NCI-H2107 (cell line): ENCODE measurements around the gene RIMS1.
"Not testable (repeated sequence)": the region's sequence is repeated elsewhere in the genome, so short reads cannot be mapped to it uniquely, and the experiment has no call there.

Experiments
- DNase-seq: peaks from one replicate; lab custom pipeline; 2025; lab: John Stamatoyannopoulos, UW

The RIMS1 gene

DNA sequence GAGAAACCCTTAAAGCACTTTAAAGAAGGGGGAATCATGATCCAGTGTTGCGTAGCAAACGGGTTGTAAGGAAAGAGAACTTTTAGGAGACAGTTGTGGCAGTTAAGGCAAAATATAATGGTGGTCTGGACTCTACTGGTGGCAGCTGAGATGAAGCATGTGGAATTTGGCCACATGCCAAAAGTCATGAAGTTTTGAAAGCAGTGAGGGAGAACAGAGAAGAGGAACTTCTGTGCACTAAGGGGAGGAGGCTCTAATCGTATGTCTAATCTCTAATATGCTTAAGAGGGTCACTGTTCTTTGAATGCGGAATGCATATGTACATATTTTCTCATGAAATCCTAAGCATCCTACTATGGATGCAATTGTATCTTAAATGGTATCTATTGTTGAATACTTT lies 91.5 kb downstream of the RIMS1 start:
- no peak for DNase-seq

DNA sequence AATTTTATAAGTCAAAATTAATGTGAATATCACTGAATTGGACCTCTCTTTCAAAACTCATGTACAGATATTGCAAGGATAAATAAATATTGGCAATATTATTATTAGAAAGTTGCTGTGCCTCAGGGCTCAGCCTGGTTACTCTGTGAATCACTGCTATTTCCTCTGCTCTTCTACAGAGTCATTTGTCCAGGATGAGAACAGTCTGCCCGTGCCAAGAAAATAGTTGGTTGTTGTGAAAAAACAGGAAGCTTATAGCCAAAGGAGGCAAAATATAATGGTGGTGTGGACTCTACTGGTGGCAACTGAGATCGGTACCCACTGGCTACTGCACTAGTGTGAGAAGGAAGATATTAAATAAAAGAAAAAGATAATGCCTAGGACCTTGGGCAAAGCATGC lies 93.6 kb downstream of the RIMS1 start:
- no peak for DNase-seq

DNA sequence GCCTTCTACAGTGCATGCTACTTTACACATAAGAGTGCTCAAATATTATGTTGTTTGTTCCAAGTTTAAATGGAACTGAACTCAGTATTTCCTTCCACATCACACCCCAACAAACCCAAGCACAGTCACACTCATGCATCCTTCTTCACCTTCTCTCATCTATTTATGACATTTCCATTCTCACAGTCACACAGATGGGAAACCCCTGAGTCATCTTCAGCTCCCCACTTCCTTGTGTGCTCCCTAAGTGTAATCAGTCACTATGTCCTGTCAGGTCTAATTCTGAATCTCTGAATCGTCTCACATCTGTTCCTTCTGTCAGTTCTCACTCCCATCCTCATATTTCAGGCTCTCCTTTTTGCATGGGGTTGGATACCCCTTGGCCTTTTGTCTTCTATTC lies 96.0 kb downstream of the RIMS1 start:
- no peak for DNase-seq

DNA sequence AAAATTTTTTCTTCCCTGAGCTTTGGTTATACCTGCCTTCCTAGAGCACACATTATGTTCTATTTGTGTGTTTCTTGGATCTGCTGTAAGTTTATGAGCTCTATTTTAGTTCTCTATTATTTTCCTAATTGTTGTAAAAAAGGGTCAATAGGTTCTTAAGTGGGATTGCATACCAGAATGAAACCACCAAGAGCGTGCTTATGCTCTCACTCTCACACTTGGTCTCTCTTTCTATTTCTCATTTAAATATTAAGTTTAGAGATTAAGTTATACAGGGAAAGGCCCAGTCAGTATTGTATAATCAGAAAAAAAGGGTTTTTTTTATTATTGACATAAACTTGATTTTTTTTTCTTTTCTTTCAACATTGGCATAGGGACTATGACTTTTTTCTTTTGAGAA lies 96.8 kb downstream of the RIMS1 start:
- DNase-seq, result no peak

DNA sequence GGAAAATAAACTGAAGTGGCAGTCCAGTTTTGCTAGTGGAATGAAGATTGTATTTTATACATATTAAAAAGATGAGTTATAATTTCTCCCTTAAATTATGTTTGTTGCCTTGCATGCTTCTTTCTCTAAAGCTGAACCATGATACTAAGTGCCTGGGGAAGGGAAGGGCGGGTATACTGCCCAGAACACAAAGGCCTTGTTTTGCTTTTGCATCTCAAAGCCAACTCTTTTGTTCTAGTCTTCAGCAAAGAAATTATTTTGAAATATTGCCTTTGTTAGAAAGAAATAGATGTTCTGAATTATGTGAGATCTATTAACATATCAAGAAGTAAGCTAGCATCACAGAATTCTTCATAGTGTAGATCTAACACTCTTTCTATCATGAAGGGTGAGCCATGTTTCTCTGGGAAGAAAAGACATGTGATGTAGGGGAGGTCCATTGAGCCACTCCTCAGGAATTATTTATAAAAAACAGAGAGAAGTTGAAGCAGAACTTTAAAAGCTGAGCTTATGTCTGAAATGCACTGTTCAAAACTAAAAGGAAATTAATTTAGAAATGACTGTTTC lies 108.4 kb downstream of the RIMS1 start:
- no peak for DNase-seq

DNA sequence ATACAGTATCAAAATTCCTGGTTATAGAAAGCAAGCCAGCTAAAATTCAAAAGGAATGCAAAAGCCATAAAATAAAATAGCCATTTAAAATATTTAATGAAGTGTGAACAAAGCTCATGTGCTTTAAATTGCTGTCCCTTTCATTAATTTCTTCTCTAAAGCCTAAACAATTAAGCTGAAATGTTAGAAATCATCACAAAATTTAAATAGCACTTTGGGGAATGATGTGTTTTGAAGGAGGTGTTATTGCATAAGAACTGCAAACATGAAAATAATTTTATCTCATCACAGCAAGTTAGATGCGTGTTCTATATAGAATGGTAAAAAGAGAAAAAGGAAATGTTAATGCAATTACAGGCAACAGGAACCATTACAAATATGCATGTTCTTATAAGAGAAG lies 111.0 kb downstream of the RIMS1 start:
- DNase-seq, result no peak

DNA sequence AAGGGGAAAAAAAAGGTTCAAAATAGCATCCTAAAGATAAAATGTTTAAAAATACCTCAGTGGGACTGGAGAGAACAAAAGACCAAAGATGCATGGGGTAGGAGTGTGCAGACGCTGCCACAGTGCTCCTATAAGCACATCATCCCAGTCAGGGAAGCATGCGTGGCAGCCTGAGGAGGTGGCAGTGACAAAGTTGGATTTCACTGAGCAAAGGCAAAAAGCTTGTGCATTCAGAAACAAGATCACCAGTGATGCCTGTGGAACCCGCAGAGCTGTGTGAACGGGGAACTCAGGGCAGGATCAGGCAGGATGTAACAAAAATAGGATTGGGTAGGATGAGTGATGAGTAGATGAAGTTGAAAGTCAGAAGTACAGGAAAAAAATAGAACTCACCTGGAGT lies 116.1 kb downstream of the RIMS1 start:
- no peak for DNase-seq

DNA sequence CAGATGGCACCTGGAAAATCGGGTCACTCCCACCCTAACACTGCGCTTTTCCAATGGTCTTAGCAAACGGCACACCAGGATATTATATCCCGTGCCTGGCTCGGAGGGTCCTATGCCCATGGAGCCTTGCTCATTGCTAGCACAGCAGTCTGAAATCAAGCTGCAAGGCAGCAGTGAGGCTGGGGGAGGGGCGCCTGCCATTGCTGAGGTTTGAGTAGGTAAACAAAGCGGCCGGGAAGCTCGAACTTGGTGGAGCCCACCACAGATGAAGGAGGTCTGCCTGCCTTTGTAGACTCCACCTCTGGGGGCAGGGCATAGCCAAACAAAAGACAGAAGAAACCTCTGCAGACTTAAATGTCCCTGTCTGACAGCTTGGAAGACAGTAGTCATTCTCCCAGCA lies 120.2 kb downstream of the RIMS1 start:
- not testable (repeated sequence) for DNase-seq

DNA sequence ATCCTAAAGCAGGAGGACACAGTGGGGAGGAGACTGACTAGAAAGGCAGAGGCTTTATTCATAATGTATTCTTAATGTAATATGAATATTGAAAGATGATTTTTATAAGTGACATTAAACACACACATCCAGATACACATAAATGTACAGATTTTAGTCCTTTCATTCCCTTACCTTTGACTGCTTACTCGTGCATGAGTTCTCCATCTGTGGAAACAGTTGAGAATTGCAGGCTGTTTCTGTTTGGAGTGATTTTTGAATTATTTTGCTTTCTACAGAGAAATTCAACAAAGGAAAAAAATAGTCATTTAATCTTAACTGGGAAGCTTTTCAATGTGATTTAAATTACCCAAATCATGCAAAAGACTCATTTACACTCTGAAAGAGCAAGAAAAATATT lies 136.5 kb downstream of the RIMS1 start:
- no peak for DNase-seq

DNA sequence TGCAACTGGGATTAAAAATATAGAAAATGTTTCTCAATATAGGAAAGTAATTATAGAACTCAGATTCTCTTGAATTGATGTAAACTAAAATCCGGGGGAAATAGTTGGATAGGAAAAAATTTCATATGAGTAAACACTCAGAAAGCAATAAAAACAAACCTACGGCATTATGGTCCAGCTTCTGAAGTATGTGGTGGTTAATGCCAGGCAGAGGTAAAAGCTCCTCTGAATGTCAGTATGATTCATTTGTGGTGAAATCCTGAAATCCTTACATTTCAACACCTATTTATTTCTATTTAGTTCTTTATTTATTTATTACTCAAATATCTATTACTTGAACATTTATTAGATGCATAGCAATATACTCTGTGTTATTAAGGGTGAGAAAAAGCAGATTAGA lies 145.1 kb downstream of the RIMS1 start:
- no peak for DNase-seq

DNA sequence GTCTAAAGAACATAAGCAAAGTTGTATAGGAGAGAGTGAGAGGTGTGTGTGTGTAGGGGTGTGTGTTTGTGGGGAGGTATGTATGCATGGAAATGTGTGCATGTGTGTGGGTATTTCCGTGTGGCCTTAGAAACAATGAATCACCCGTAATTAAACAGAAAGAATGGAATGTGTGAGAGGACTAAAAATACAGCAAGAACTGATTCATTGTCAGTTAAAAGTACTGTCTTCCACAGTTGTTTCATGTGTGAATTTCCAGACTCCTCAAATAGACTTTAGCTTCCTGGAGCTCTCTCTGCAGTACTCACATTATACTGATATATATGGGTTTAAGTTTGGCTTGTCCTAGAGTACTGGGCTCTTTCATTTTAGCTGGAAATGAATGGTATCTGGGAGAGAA lies 145.7 kb downstream of the RIMS1 start:
- no peak for DNase-seq

DNA sequence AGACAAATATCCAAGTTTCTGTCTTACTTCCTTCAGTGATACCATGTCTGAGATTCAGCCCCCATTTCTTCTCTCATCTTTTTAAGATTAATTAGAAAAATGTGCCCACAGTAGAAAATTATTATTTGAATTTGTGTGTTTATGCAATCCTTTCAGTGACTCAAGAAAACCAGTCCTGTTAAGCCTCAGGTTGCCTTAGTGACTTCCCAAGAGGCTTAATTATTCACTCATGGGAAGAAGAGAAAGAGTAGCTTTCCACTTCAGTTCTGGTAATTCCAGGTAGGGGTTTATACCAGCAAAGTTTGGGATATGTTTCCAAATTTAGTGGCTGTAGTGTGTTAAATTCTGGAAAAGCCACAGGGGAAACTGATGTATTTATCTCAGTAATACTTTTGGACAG lies 149.1 kb downstream of the RIMS1 start:
- no peak for DNase-seq

DNA sequence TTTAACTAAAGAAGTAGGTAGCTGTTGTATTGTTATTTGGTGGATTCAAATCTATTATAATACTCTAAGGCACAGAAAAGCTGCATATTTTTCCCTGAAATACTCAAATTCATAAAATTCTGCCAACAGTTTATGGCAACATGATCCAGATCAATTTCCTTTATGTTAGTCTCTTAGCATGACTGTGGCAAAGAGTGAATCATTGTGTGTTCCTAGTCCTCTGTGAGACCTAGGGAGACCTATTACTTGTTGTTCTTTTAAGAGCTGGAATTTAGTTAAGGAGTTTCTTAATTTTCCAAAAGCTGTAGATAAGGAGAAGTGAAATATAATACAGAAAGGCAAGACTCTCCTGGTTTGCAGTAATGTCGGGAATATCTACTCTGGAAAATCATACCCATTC lies 149.6 kb downstream of the RIMS1 start:
- DNase-seq, result no peak

DNA sequence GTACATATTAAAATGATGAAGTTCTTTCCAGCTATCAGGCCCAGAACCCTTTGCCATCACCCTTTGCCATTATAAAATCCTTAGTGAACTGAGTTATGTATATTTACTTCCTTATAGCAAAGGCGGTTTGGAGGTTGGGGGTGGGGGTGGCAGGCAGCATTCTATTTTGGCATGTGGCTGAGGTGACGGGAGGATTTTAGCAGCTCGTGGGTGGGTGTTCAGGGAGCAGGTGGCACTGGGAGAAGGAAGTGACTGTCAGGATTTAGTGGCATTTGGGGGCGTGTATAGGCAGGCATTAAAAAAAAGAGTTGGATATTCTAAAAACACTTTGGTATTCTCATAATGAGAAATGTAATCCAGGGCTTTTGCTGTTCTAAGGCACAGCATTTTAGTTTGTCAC lies 150.7 kb downstream of the RIMS1 start:
- DNase-seq, result no peak

DNA sequence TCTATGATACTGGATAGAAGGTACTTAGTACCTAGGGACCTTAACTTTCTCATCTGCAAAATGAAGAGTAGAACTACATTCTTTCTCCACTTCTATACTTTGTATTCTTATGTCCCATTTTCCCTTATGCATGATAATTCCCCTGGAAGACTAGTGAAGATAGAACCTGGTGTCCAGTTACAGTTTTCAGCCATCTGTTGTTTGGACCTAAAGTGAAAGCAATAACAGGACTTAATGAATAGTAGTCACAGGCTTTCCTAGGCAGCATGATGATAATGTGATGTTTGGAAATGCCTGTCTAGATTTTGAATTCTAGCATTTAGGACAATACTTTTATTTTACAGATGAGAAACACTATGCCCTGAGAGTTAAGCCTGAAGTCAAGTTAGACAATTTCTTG lies 153.8 kb downstream of the RIMS1 start:
- no peak for DNase-seq

DNA sequence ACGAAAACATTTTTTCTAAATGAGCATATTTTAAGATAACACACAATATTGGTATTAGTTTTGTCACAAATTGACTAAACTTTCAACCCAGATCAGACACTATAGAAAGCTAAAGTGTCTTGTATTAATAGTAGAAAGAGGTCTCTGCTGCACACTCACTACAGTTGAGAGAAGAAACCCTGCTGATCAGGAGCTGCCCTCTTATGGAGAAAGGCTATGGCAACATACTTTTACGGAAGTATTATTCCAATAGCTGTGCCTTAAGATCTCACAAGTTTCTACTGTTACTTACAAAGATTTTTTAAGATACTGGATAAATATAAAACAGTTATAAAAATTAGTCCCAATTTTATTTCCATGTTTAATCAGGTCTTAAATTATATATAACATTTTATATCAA lies 155.7 kb downstream of the RIMS1 start:
- no peak for DNase-seq

DNA sequence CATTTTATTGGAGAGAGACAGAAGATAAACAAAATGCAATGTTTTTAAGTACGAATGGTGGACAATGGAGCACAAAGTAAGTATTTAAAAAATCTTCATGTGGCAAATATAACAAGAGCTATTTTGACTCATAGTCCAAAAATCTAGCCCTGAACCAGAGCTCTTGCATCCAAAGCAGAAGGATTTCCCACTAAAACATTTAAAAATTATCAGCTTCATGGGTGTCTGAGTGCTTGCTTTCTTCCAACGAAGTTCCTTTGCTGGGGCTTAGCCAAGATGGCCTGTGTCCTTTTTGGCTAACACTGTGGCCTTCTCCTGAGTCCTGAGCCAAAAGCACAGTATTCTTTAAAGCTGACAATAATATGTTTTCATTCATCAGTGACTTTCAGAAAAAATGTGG lies 161.7 kb downstream of the RIMS1 start:
- DNase-seq, result no peak

DNA sequence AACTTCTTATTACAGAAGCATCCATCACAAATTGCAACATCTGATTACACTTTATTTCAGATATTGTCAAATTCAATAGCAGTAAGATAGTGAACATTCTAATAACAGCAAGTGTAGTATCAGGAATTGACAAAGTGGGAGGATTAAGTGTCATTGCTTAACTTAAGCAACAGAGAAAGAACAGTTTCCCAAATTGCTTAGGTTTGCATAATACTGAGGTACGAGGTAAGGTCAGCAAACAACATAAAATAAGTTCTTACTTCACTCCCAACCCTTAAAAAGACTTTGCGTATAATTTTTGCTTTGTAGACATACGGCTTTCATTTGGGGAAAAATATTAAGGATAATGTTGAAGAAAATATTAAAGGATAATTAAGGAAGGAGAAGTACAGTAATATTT lies 163.0 kb downstream of the RIMS1 start:
- DNase-seq, result no peak

DNA sequence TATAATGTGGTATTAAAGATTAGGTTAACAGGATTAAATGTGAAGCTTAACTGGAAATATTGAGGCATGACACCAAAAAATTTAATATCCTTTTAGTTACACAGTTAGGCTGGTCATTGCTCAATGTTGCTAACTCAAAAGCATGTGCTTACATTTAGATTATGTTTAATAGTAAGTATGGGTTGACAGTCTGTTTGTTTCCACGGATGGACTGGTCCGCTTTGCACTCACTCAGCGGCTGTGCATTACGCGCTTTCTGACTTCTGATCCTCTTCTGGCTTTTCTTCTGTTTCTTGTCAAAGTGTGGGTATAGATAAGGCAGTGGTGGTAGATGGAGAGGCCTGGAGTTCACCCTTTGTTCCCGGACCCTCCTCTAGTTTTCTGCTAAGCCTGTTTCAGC lies 174.9 kb downstream of the RIMS1 start:
- DNase-seq, result no peak

DNA sequence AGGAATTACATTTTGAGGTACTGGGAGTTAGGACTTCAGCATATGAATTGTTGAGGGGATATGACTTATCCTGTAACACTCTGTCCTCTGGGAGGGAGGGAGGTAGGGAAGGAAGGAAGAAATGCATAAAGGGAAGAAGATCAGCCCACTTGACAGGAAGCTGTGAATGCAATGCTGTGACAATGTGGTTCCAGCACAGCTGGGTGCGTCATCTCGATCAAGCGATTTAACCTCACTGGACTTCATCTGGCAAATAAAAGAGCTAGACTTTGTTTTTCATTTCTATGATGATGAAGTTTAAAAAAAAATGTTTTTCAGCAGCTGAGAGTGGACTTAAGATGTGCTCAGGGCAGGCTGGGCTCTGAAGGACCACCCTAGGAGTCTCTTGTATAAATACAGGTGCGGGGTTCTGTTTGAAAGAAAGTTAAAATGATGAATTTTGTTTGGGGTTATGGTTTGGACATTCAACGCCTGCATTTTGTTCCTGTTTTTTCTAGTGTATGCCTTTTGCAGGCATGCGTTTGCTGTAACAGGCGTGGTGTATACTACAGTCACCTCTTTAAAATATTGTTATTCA lies 178.1 kb downstream of the RIMS1 start:
- DNase-seq, result no peak

DNA sequence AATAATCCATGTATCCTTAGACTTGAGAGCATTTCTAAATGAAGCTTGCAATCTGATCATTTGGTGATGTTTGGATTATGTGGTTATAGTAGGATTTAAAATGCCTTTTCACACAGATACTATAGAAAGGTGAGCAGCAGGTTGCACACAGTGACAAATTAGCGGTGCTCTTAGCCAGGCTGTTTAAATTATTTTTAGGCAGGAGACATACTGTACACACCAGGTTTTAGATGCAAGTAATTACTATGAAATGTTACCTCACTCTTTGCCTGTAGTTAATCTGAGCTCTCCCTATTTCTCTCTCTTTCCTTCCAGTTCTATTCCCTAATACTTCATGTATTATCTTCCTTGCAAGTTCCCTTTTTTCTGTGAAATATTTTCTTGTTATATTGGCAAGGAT lies 191.7 kb downstream of the RIMS1 start:
- DNase-seq, result no peak

DNA sequence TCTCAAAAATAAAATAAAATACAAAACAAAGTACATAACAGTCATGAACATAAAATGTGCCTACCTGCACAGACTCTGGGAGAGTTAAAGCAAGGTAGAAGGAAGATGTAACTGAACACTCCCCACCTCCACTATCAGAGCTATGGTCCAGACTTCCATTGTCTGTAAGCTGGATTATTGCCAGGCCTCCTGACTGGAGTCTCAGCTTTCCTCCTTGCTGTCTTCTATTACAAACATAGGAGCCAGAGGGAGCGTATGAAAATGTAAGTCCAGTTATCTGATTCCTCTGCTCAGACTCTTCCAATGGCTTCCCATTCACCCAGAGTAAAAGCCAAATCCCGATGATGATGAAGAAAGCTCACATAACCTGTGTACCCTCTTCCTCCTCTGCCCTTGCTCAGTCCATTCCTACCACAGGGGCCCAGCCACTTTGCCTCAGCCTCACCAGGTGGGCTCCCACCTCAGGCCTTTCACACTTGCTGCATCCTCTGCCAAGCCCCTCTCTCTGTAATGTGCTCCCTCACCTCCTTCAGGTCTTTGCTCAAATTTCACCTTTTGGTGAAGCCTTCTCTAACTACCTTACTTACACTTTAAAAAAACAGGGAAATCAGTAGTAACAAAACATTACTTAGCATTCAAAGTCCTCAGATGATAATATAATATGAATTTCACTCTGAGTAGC lies 194.1 kb downstream of the RIMS1 start:
- no peak for DNase-seq

DNA sequence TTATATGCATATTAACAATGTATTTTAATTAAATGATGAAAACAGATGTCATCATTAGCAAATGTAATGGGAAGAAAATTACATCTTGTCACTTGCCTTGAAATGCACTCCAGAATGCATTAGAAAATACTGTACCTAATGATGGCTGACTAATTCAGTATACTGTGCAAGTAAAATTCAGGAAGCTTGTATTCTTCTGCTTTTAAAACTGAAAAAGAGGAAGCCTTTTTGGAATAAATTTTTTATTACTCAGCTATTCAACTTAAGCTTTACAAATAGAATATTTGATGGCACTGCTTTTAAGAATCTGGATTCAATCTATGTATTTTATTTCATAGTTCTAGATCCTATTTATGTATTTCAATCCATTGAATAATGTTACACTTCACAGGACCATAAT lies 195.5 kb downstream of the RIMS1 start:
- DNase-seq, result no peak

DNA sequence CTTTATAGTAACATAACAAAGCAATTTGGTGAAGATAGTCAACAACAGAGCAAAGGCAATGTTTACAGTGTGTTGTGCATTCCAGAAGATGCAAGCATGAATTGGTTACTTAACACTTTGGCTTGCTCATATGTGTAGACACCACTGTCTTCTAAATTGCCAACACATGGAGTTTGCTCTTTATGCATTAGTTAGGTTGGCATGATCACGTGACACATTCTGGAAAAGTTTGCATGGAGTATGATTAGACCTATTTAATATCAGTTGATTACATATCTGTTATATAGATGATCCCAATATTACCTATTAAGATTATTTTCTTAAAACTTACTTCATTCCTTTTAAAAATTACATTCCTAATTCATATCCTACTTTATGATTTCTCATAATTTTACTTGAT lies 197.6 kb downstream of the RIMS1 start:
- no peak for DNase-seq
